ENCODE results near the gene DAB2IP.

The DAB2IP gene

GRCh38 chr9:121833061-121833460 lies 181.6 kb downstream of the DAB2IP start:
- DNase-seq (ENCODE audit: low read depth in 1 of 2, low spot score in 1 of 2), result no peak

Measured in activated T-helper 1 cell treated with anti-CD3 and anti-CD28 coated beads, Interleukin-2, amount 50 U/mL, for 16 hours (primary cell).